Colonic mucosa (tissue), 4 donors: ENCODE results near the gene GFAP. TPM values are rescaled to one million over a fixed set of nuclear protein-coding genes. Genes with fewer than 3 reads are reported as not detected.

Experiments used
- DNase-seq: peaks from one replicate; pipeline ENCODE4 v3.0.0-alpha.2; 2020
- H3K27ac ChIP-seq: fragments of 200-600 bp; one replicate; pipeline ENCODE4 v1.8.0; 2021
- H3K27me3 ChIP-seq: fragments of 200-600 bp; one replicate; pipeline ENCODE4 v1.8.0; 2021
- H3K36me3 ChIP-seq: fragments of 200-600 bp; one replicate; pipeline ENCODE4 v1.8.0; 2021
- H3K4me1 ChIP-seq: fragments of 200-600 bp; one replicate; pipeline ENCODE4 v1.8.0; 2021; ENCODE audit warnings: mild to moderate bottlenecking
- H3K4me3 ChIP-seq: fragments of 200-600 bp; one replicate; pipeline ENCODE4 v1.8.0; 2021
- H3K9ac ChIP-seq, 2 donors: one replicate each; pipeline ENCODE4 v1.7.0; 2013; ENCODE audit warnings: control low read depth in 2 of 2, low read depth in 2 of 2, low read length in 2 of 2
- H3K9me3 ChIP-seq: fragments of 200-600 bp; one replicate; pipeline ENCODE4 v1.8.0; 2021
- intact Hi-C: fragments of 100-400 bp; cut with DNase I; formaldehyde crosslinking; loops from one replicate; pipeline ENCODE4 v1.14.1; 2022
- total RNA-seq, 2 donors: library from RNA; stranded (reverse); fragmentation: NEBNext Ultra II Directional in 1 of 2; extraction: Animal tissue kit (Norgen Biotek cat#: 25700) in 1 of 2; gene quantifications; one replicate each; pipeline ENCODE4 v1.2.1, GENCODE V29; 2021
- TF ChIP-seq, protein P1 (sequence below): fragments of 200-600 bp; IDR thresholded peaks from one replicate; pipeline ENCODE4 v1.8.0; 2022; ENCODE audit warnings: antibody characterized with exemption, mild to moderate bottlenecking
- donor health status: healthy.
- donor health status: DM: no; HTN: no; CAD: no.
- donor health status: DM: no; HTN: no; CAD: no.

The GFAP gene
- total RNA-seq, 2 donors from 2014 or later = 0.20 TPM; not detected in 1

DNA sequence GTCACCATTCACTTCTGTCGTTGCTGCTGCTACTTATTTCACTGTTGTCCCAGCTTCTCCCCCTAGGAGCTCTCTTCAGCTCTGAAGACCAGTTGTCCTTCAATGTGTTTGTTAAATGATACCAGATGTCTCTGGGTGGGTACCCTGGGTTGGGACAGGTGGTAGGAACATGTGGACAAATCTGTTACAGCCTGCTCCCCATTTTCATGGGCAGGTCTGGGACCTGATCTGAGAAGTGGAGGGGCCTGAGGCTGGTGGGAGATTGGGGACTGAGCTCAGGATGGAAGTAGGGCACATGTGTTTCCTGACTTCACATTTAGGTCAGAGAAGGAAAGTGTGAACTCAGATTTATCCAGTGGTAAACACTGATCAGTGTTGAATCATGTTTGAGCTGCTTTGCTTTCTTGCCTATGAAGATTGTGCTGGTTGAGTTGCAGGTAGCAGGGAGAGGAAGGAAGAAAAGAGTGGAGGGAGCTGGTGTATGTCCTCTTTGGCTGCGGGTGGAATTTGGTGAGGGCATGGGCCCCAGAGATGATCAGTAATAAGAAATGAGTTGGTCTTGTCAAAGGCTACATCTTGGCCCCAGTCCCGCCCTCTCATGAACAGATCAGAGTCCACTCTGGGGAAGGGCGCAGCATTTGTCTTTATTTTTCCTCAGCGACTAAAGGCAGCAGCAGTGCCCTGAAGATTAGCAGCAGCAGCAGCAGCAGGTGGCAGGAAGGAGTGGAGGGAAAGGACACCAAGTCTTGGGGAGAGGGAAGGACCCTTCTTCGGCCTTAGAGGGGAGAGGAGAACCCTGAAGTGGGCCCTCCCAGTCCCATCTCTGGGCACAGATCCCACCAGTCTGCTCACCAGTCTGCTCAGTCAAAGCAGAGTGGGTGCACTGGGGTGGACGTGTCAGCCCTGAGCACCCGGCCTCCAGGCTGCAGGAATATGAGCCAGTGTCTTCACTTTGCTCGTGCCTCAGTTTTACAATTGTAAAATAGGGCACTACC, 10.0 kb downstream of the GFAP start:
- TF ChIP-seq, protein P1, sequence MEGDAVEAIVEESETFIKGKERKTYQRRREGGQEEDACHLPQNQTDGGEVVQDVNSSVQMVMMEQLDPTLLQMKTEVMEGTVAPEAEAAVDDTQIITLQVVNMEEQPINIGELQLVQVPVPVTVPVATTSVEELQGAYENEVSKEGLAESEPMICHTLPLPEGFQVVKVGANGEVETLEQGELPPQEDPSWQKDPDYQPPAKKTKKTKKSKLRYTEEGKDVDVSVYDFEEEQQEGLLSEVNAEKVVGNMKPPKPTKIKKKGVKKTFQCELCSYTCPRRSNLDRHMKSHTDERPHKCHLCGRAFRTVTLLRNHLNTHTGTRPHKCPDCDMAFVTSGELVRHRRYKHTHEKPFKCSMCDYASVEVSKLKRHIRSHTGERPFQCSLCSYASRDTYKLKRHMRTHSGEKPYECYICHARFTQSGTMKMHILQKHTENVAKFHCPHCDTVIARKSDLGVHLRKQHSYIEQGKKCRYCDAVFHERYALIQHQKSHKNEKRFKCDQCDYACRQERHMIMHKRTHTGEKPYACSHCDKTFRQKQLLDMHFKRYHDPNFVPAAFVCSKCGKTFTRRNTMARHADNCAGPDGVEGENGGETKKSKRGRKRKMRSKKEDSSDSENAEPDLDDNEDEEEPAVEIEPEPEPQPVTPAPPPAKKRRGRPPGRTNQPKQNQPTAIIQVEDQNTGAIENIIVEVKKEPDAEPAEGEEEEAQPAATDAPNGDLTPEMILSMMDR = no peak
- Histone ChIP-seq H3K9me3 (no peaks in the 10 kb centered on the region), H3K4me1 (peaks cover 3% of the 10 kb centered on the region), H3K9ac (peak overlapping the region in 1 of 2 donors; percentile 70), H3K36me3 (no peaks in the 10 kb centered on the region), H3K27me3 (no peaks in the 10 kb centered on the region), H3K4me3 (no peak overlapping the region), H3K27ac (no peak overlapping the region)
- peak; percentile 73 for DNase-seq
- intact Hi-C loops = no loop called here

DNA sequence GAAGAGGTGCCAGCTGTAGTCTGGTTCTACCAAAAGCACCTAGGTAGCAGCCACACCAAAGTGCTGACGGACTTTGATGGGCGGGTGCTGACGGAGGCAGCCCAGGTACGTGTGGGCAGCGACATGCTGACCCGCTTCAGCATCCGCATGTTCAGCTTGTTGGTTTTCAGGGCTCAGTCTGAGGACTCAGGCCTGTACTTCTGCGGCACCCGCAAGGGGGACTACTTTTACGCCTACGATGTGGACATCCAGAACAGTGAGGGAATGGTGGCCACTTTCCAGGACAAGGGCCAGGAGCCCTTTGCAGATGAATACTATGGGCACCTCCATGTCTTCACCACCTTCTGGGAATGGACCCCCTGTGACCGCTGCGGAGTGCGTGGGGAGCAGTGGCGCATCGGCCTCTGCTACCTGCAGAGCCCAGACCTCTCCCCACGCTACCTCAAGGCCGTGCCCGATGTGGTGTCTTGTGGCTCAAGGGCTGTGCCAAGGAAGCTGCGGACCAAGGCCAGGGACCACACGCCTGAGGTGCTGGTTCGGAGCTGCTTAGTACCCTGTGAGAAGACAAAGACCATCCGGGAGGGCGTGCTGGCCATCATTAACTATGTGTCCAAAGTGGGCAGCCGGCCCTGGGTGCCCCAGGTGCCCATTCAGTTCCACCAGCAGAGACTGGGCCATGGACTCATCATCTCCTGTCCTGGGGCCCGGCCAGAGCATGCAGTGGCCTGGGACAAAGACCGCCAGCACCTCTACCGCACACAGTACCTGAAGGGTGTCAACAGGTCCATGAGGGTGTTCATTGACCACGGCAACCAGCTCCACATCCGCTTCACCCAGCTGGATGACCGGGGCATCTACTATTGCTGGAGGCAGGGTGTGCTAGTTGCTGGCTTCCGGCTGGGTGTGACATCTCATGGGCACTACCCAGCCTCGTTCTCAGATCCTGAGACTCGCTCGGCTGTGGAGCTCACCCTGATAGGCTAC, 11.0 kb downstream of the GFAP start:
- intact Hi-C loops = no loop called here
- Histone ChIP-seq H3K4me3 (no peak overlapping the region), H3K27me3 (no peaks in the 10 kb centered on the region), H3K27ac (no peak overlapping the region), H3K9me3 (no peaks in the 10 kb centered on the region), H3K4me1 (peaks cover 3% of the 10 kb centered on the region), H3K9ac (no peak overlapping the region), H3K36me3 (no peaks in the 10 kb centered on the region)
- no peak for DNase-seq
- TF ChIP-seq, protein P1 = no peak

DNA sequence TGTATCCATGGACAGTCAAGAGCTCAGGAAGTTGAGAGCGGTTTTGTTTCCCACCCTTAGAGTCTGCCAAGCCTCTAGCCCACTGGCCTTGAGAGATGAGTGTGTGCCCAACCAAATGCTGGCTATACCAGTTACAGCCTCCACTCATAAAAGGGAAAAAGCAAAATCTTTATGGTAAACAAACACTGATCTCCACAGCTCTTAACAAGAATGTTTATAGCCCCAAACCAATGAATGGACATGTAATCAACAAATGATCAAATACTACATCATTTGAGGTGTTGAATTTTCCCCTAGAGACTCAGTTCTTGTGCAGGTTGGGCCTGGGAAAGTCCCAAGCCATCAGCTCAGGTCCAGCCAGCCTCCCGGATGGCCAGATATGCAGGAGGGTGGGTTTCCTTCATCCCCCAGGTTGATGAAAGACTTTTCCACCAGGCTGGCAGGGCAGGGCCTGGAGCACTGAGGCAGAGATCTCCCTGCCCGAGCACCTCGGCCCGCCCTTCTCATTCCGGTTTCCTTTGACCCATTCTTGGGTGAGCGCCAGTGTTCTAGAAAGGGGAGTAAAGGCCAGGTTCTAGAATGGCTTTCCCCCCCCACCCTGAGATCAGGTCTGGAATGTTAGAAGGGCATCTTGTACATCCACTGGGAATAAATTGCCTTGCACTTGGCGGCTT, 12.2 kb downstream of the GFAP start:
- no peak overlapping the region for H3K27ac ChIP-seq
- intact Hi-C loops = no loop called here

DNA sequence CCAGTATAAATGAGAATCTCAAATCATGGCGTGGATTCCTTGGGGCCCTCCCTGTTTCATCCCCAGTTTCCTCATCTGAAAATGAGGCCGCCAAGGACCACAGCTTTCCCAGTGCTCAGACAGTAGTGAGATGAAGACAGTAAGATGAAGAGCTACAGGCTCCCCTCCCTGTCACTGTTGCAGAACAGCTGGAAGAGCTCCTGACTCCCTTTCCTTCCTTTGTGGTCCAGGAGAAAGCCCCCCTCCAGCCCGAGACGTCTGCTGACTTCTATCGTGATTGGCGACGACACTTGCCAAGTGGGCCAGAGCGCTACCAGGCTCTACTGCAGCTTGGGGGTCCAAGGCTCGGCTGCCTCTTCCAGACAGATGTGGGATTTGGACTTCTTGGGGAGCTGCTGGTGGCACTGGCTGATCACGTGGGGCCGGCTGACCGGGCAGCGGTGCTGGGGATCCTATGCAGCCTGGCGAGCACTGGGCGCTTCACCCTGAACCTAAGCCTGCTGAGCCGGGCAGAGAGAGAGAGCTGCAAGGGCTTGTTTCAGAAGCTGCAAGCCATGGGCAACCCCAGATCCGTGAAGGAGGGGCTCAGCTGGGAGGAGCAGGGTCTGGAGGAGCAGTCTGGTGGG, 13.1 kb downstream of the GFAP start:
- Histone ChIP-seq H3K4me1 (peaks cover 13% of the 10 kb centered on the region), H3K9me3 (no peaks in the 10 kb centered on the region), H3K36me3 (no peaks in the 10 kb centered on the region), H3K27me3 (no peaks in the 10 kb centered on the region), H3K4me3 (no peak overlapping the region), H3K9ac (no peak overlapping the region), H3K27ac (no peak overlapping the region)
- TF ChIP-seq, protein P1 = no peak
- intact Hi-C loops = no loop called here
- DNase-seq = no peak

More for the DNA sequence above, 12.2 kb downstream of the GFAP start:
- peak; percentile 36 for DNase-seq
- Histone ChIP-seq H3K36me3 (no peaks in the 10 kb centered on the region), H3K9ac (no peak overlapping the region), H3K27me3 (no peaks in the 10 kb centered on the region), H3K4me1 (peaks cover 7% of the 10 kb centered on the region), H3K4me3 (no peak overlapping the region), H3K9me3 (no peaks in the 10 kb centered on the region)
- TF ChIP-seq, protein P1 = no peak
